Transverse colon (tissue), 3 donors: ENCODE results near the gene SMIM14.

ENCODE experiments used
- EP300 ChIP-seq: sonication (generic); formaldehyde crosslinking; IDR thresholded peaks from one replicate; pipeline ENCODE4 v1.6.1; 2017; ENCODE audit warnings: antibody characterized with exemption, low read depth
- TF ChIP-seq, protein P1 (sequence below), 5 experiments: fragments of 200-600 bp in 3 of 5; fragments of 450-650 bp in 2 of 5; sonication (generic) in 3 of 5; IDR thresholded peaks; 1 replicate in 2 of 5; 2 replicates in 3 of 5; pipeline ENCODE4 v1.5.1; 2016 to 2017; ENCODE audit warnings: antibody characterized with exemption in 5 of 5, inconsistent platforms in 3 of 5, mild to moderate bottlenecking in 2 of 5, moderate library complexity in 1 of 5

DNA sequence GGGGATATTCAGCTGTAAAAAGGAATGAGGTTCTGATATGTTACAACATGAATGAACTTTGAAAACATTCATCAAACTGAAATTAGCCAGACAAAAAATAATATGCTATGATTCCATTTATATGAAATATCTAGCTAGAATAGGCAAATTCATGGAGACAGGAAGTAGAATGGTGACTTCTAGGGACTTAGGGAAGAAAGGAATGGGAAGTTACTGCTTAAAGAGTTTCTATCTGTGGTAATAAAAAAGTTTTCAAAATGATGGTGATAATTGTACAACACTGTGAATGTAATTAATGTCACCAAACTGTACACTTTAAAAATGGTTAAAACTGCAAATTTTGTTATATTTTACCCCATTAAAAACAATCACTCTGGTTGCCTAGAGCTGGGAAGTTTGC is 30.2 kb downstream of the SMIM14 start:
- TF ChIP-seq EP300: no peak
- TF ChIP-seq, protein P1, sequence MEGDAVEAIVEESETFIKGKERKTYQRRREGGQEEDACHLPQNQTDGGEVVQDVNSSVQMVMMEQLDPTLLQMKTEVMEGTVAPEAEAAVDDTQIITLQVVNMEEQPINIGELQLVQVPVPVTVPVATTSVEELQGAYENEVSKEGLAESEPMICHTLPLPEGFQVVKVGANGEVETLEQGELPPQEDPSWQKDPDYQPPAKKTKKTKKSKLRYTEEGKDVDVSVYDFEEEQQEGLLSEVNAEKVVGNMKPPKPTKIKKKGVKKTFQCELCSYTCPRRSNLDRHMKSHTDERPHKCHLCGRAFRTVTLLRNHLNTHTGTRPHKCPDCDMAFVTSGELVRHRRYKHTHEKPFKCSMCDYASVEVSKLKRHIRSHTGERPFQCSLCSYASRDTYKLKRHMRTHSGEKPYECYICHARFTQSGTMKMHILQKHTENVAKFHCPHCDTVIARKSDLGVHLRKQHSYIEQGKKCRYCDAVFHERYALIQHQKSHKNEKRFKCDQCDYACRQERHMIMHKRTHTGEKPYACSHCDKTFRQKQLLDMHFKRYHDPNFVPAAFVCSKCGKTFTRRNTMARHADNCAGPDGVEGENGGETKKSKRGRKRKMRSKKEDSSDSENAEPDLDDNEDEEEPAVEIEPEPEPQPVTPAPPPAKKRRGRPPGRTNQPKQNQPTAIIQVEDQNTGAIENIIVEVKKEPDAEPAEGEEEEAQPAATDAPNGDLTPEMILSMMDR (IDR thresholded peaks at IDR 0.05): no peak
